Myocyte (in vitro differentiated cells): Measurements from ENCODE around the gene TPCN2. TPM values are rescaled to one million over a fixed set of nuclear protein-coding genes. Genes with fewer than 3 reads are reported as not detected.
"Not testable (repeated sequence)": the region's sequence is repeated elsewhere in the genome, so short reads cannot be mapped to it uniquely, and the experiment has no call there.

Experiments
- DNase-seq: peaks from one replicate; pipeline ENCODE4 v3.0.0-alpha.2; 2012; ENCODE audit warnings: low read depth
- total RNA-seq: library from RNA; depleted of rRNA; stranded (reverse); fragments of >200 nt; gene quantifications from 2 replicates; pipeline ENCODE4 v1.2.3, GENCODE V29; 2014

The TPCN2 gene
- total RNA-seq, 1 donor from 2014 or later = 1.8 TPM

GRCh38 chr11:69125861-69126260, 77.1 kb downstream of the TPCN2 start:
- DNase-seq = no peak

GRCh38 chr11:69126286-69126685, 77.6 kb downstream of the TPCN2 start:
- DNase-seq = no peak

GRCh38 chr11:69127081-69127850, 78.5 kb downstream of the TPCN2 start:
- DNase-seq = no peak

- no peak for DNase-seq
These were observed 79.2 kb downstream of the TPCN2 start for GRCh38 chr11:69127884-69128283.

- DNase-seq = no peak
These were observed 80.3 kb downstream of the TPCN2 start for GRCh38 chr11:69129053-69129452.

- DNase-seq = no peak
These were observed 80.9 kb downstream of the TPCN2 start for GRCh38 chr11:69129647-69130046.

- no peak for DNase-seq
These were observed 81.9 kb downstream of the TPCN2 start for GRCh38 chr11:69130654-69131053.

- DNase-seq = no peak
These were observed 82.4 kb downstream of the TPCN2 start for GRCh38 chr11:69131121-69131566.

- peak; percentile 70 for DNase-seq
These were observed 83.0 kb downstream of the TPCN2 start for GRCh38 chr11:69131644-69132300.

GRCh38 chr11:69132301-69132670, 83.6 kb downstream of the TPCN2 start:
- no peak for DNase-seq

GRCh38 chr11:69133251-69133650, 84.5 kb downstream of the TPCN2 start:
- no peak for DNase-seq

- not testable (repeated sequence) for DNase-seq
These were observed 85.5 kb downstream of the TPCN2 start for GRCh38 chr11:69134182-69134581.

GRCh38 chr11:69134957-69135356, 86.2 kb downstream of the TPCN2 start:
- no peak for DNase-seq

- no peak for DNase-seq
These were observed 87.0 kb downstream of the TPCN2 start for GRCh38 chr11:69135420-69136363.

GRCh38 chr11:69136471-69136870, 87.7 kb downstream of the TPCN2 start:
- DNase-seq = no peak

GRCh38 chr11:69137151-69137844, 88.6 kb downstream of the TPCN2 start:
- DNase-seq = no peak

- peak; percentile 60 for DNase-seq
These were observed 89.5 kb downstream of the TPCN2 start for GRCh38 chr11:69138265-69138664.

GRCh38 chr11:69140161-69140560, 91.4 kb downstream of the TPCN2 start:
- not testable (repeated sequence) for DNase-seq

GRCh38 chr11:69140635-69141034, 91.9 kb downstream of the TPCN2 start:
- DNase-seq = no peak

- no peak for DNase-seq
These were observed 93.0 kb downstream of the TPCN2 start for GRCh38 chr11:69141742-69142141.

GRCh38 chr11:69142895-69143294, 94.2 kb downstream of the TPCN2 start:
- no peak for DNase-seq
